Measurements from ENCODE around the gene RNF7.

RNF7 gene

GRCh38 chr3:141708367-141708766 lies 29.7 kb upstream of the RNF7 start:
- H3K79me2 ChIP-seq (ENCODE audit: control insufficient read depth, low read length) = no peaks in the 10 kb centered on the region
- TF ChIP-seq EZH2phosphoT487 (IDR thresholded peaks at IDR 0.05; ENCODE audit: borderline replicate concordance, low read length) (no peak), CTCF (IDR thresholded peaks at IDR 0.05; ENCODE audit: low read depth, low read length, poor library complexity, severe bottlenecking) (no peak)
- no peaks in the 10 kb centered on the region for H3K36me3 ChIP-seq (ENCODE audit: control insufficient read depth, low read length)

GRCh38 chr3:141709126-141709770 lies 28.9 kb upstream of the RNF7 start:
- Histone ChIP-seq H3K36me3 (ENCODE audit: control insufficient read depth, low read length) (no peaks in the 10 kb centered on the region), H3K79me2 (ENCODE audit: control insufficient read depth, low read length) (no peaks in the 10 kb centered on the region), H3K9me3 (ENCODE audit: control insufficient read depth, insufficient read depth, low read length) (no peaks in the 10 kb centered on the region), H4K20me1 (ENCODE audit: control insufficient read depth, insufficient read depth, low read depth, low read length) (no peaks in the 10 kb centered on the region), H3K27ac (ENCODE audit: low read depth, low read length) (no peak overlapping the region), H3K4me1 (ENCODE audit: control insufficient read depth, low read length) (no peaks in the 10 kb centered on the region), H3K9me2 (replicated peaks; ENCODE audit: control insufficient read depth, low read length) (no peaks in the 10 kb centered on the region), H3K4me2 (ENCODE audit: low read length) (no peak overlapping the region), H3F3A (ENCODE audit: control insufficient read depth, insufficient read depth) (no peaks in the 10 kb centered on the region), H3K27me3 (ENCODE audit: control insufficient read depth, low read length) (no peaks in the 10 kb centered on the region), H3K4me3 (ENCODE audit: low read length) (no peak overlapping the region)
- TF ChIP-seq CTCF (IDR thresholded peaks at IDR 0.05; ENCODE audit: low read depth, low read length, poor library complexity, severe bottlenecking) (no peak), EZH2phosphoT487 (IDR thresholded peaks at IDR 0.05; ENCODE audit: borderline replicate concordance, low read length) (no peak)

More at GRCh38 chr3:141708367-141708766, 29.7 kb upstream of the RNF7 start:
- Histone ChIP-seq H4K20me1 (ENCODE audit: control insufficient read depth, insufficient read depth, low read depth, low read length) (no peaks in the 10 kb centered on the region), H3K9me3 (ENCODE audit: control insufficient read depth, insufficient read depth, low read length) (no peaks in the 10 kb centered on the region), H3K27ac (ENCODE audit: low read depth, low read length) (no peak overlapping the region), H3F3A (ENCODE audit: control insufficient read depth, insufficient read depth) (no peaks in the 10 kb centered on the region), H3K4me3 (ENCODE audit: low read length) (no peak overlapping the region), H3K4me1 (ENCODE audit: control insufficient read depth, low read length) (no peaks in the 10 kb centered on the region), H3K4me2 (ENCODE audit: low read length) (no peak overlapping the region), H3K27me3 (ENCODE audit: control insufficient read depth, low read length) (no peaks in the 10 kb centered on the region), H3K9me2 (replicated peaks; ENCODE audit: control insufficient read depth, low read length) (no peaks in the 10 kb centered on the region)

GRCh38 chr3:141710121-141710520 lies 28.0 kb upstream of the RNF7 start:
- Histone ChIP-seq H3F3A (ENCODE audit: control insufficient read depth, insufficient read depth) (no peaks in the 10 kb centered on the region), H3K79me2 (ENCODE audit: control insufficient read depth, low read length) (no peaks in the 10 kb centered on the region), H3K9me3 (ENCODE audit: control insufficient read depth, insufficient read depth, low read length) (no peaks in the 10 kb centered on the region)

More at GRCh38 chr3:141710121-141710520, 28.0 kb upstream of the RNF7 start:
- H4K20me1 ChIP-seq (ENCODE audit: control insufficient read depth, insufficient read depth, low read depth, low read length) = no peaks in the 10 kb centered on the region
- no peak overlapping the region for H3K27ac ChIP-seq (ENCODE audit: low read depth, low read length)
- H3K9me2 ChIP-seq (replicated peaks; ENCODE audit: control insufficient read depth, low read length) = no peaks in the 10 kb centered on the region
- no peak overlapping the region for H3K4me2 ChIP-seq (ENCODE audit: low read length)
- H3K4me1 ChIP-seq (ENCODE audit: control insufficient read depth, low read length) = no peaks in the 10 kb centered on the region
- H3K4me3 ChIP-seq (ENCODE audit: low read length) = no peak overlapping the region
- H3K36me3 ChIP-seq (ENCODE audit: control insufficient read depth, low read length) = no peaks in the 10 kb centered on the region
- TF ChIP-seq EZH2phosphoT487 (IDR thresholded peaks at IDR 0.05; ENCODE audit: borderline replicate concordance, low read length) (no peak), CTCF (IDR thresholded peaks at IDR 0.05; ENCODE audit: low read depth, low read length, poor library complexity, severe bottlenecking) (no peak)
- no peaks in the 10 kb centered on the region for H3K27me3 ChIP-seq (ENCODE audit: control insufficient read depth, low read length)
